Measurements from ENCODE around the gene GSTA3. TPM values are rescaled to one million over a fixed set of nuclear protein-coding genes. Genes with fewer than 3 reads are reported as not detected.

Gene GSTA3
- total and polyA plus RNA-seq, 2 of the 13 experiments (the other 11 are each of a cell fraction or from before 2014, with no cell fraction given): not detected

- TF ChIP-seq GATA4 (IDR thresholded peaks at IDR 0.05; ENCODE audit: borderline replicate concordance, low read depth): no peak
- no peak for TF ChIP-seq ZNF225 (CRISPR knock-in tag; IDR thresholded peaks at IDR 0.05)
- TF ChIP-seq KMT2A (CRISPR knock-in tag; IDR thresholded peaks at IDR 0.05): no peak
- TF ChIP-seq ZNF740 (CRISPR knock-in tag; IDR thresholded peaks at IDR 0.05): no peak
- TF ChIP-seq ZMYM4 (CRISPR knock-in tag; IDR thresholded peaks at IDR 0.05): no peak
- TF ChIP-seq IRF2 (CRISPR knock-in tag; IDR thresholded peaks at IDR 0.05): no peak
- TF ChIP-seq FOXA3 (CRISPR knock-in tag; IDR thresholded peaks at IDR 0.05): no peak
- TF ChIP-seq ZNF850 (CRISPR knock-in tag; conservative IDR thresholded peaks at IDR 0.05): no peak
- TF ChIP-seq ZNF326 (CRISPR knock-in tag; IDR thresholded peaks at IDR 0.05; ENCODE audit: borderline replicate concordance): no peak
- no peak for TF ChIP-seq CHCHD3 (CRISPR knock-in tag; IDR thresholded peaks at IDR 0.05)
- TF ChIP-seq ARNT (IDR thresholded peaks at IDR 0.05): no peak
- no peak for TF ChIP-seq RFX5 (IDR thresholded peaks at IDR 0.05; ENCODE audit: low read depth, low read length)
Observed at GRCh38 chr6:52927451-52927850, 18.0 kb upstream of the GSTA3 start (continued).

GRCh38 chr6:52925919-52926792, 16.7 kb upstream of the GSTA3 start:
- 29% methylated on average over 9 of the region's 9 CpGs for WGBS (ENCODE audit: low lambda C conversion rate)
- H3K27ac ChIP-seq (ENCODE audit: extremely low read length, insufficient read depth, low read length): no peak overlapping the region
- DNase-seq (ENCODE audit: low spot score): no peak
- H3K79me2 ChIP-seq (ENCODE audit: insufficient read depth, low read length): no peaks in the 10 kb centered on the region
- no peaks in the 10 kb centered on the region for H4K20me1 ChIP-seq (ENCODE audit: insufficient read depth, low read length)
- in situ Hi-C loops (cut with HindIII; ENCODE audit: extremely low pct_ligation_motif_present, low pct_unique_long_range_greater_than_20kb): no loop called here
- POLR2A ChIA-PET: no interaction called here
- no peak overlapping the region for H3K4me2 ChIP-seq (ENCODE audit: low read depth, low read length)
- no peaks in the 10 kb centered on the region; a peak in 1 of 5 replicates for H3K27me3 ChIP-seq (ENCODE audit: control insufficient read depth in 1 of 2, insufficient read depth in 2 of 2, low read length in 2 of 2)
- CTCF ChIA-PET (ENCODE audit: low intra/inter-chr PET ratio, low total read pairs): no interaction called here
- no peak overlapping the region for H2AFZ ChIP-seq (ENCODE audit: low read length)
- no TSS peak for BruUV-seq (replicated peaks)
- FAIRE-seq: no peak
- TF ChIP-seq CBX5 (CRISPR knock-in tag; IDR thresholded peaks at IDR 0.05; ENCODE audit: borderline replicate concordance): no peak
- H3K4me3 ChIP-seq (replicated peaks in 1 of 3; ENCODE audit: insufficient read depth in 1 of 3, low read depth in 2 of 3, low read length in 3 of 3): no peak overlapping the region
- ATAC-seq: no peak
- H3K36me3 ChIP-seq (replicated peaks in 1 of 2; ENCODE audit: control insufficient read depth in 1 of 2, insufficient read depth in 2 of 2, low read length in 2 of 2): no peaks in the 10 kb centered on the region
- H3K9me3 ChIP-seq (ENCODE audit: low read length): no peaks in the 10 kb centered on the region
- intact Hi-C loops (cut with micrococcal nuclease; ENCODE audit: unreplicated experiment): no loop called here
- H3K4me1 ChIP-seq (ENCODE audit: insufficient read depth, low read length): peaks cover 20% of the 10 kb centered on the region
- no peak overlapping the region for H3K9ac ChIP-seq (ENCODE audit: insufficient read depth, low read depth, low read length)

Measured in HepG2 (cell line).